ENCODE data around the gene TRH.

TRH gene, protein sequence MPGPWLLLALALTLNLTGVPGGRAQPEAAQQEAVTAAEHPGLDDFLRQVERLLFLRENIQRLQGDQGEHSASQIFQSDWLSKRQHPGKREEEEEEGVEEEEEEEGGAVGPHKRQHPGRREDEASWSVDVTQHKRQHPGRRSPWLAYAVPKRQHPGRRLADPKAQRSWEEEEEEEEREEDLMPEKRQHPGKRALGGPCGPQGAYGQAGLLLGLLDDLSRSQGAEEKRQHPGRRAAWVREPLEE

DNA sequence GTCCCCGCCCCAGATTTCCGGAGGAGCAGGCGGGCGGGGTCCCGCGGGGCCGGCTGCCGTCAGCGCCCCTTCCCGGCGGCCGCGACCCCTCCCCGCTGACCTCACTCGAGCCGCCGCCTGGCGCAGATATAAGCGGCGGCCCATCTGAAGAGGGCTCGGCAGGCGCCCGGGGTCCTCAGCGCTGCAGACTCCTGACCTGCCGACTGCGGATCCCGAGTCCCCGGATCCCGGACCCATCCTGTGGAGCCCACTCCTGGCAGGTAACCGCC is at the start of gene TRH:
Gene TRH, plus strand, starts transcription at position 157 of the 269 bp plus-strand sequence. CDS start 1,097 bp downstream, outside the sequence.
- no peak for DNase-seq (ENCODE audit: insufficient read length, low spot score)
- no peak for FAIRE-seq
- TF ChIP-seq, protein P1, sequence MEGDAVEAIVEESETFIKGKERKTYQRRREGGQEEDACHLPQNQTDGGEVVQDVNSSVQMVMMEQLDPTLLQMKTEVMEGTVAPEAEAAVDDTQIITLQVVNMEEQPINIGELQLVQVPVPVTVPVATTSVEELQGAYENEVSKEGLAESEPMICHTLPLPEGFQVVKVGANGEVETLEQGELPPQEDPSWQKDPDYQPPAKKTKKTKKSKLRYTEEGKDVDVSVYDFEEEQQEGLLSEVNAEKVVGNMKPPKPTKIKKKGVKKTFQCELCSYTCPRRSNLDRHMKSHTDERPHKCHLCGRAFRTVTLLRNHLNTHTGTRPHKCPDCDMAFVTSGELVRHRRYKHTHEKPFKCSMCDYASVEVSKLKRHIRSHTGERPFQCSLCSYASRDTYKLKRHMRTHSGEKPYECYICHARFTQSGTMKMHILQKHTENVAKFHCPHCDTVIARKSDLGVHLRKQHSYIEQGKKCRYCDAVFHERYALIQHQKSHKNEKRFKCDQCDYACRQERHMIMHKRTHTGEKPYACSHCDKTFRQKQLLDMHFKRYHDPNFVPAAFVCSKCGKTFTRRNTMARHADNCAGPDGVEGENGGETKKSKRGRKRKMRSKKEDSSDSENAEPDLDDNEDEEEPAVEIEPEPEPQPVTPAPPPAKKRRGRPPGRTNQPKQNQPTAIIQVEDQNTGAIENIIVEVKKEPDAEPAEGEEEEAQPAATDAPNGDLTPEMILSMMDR (IDR thresholded peaks at IDR 0.05; ENCODE audit: insufficient read depth, missing control alignments), result no peak

DNA sequence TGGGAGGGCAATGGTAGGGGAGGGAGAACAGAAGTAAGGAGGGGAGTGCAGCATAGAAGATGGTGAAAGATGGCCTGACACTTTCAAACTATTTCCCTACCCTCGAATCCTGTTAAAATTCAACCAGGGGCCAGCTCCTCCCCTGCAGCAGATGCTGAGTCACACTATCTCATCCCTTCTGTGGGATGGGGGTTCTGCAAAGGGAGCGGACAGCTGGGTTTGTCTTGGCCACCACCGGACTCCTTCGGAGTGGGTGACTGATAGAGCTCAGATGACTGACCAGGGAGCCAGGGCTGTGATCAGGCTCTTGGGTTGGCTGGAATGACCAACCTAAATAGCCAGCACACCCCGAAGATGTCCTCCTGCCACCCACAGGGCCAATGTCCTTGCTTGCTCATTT is 47.4 kb upstream of the TRH start:
- FAIRE-seq (no peak), DNase-seq (ENCODE audit: insufficient read length, low spot score) (no peak)
- TF ChIP-seq, protein P1 (IDR thresholded peaks at IDR 0.05; ENCODE audit: insufficient read depth, missing control alignments), result no peak

DNA sequence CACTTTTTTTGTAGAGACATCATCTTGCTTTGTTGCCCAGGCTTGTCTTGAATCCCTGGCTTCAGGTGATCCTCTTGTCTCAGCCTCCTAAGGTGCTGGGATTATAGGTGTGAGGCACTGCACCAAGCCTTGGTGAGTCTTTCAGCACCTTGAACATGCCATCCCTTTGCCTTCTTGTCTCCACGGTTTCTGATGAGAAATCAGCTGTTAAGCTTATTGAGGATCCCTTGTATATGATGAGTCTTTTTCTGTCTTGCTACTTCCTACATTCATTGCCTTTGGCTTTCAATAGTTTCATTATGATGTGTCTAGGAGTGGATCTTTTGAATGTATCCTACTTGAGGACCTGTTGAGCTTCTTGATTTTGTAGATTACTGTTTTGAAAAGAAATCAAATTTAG is 45.1 kb upstream of the TRH start:
- FAIRE-seq (no peak), DNase-seq (ENCODE audit: insufficient read length, low spot score) (no peak)
- TF ChIP-seq, protein P1 (IDR thresholded peaks at IDR 0.05; ENCODE audit: insufficient read depth, missing control alignments), result no peak

DNA sequence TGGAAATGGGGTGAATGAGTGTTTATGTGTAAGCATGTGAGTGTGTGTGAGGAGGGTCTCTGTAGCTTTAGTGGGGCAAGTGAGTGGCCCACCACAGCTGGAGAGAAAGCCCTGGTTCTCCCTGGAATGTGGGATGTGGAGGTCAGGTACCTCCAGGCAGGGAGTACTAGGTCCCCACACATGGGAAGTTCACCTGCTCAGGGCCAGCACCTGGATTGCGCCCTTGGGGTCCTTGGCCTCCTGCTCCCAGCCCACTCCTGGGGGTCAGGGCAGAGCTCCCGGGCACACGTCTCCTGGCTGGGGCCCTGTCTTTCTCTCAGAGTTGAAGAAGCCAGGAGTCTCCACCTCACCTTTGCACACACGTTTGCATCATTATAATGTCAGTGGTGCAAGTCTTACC is 41.0 kb upstream of the TRH start:
- DNase-seq (ENCODE audit: insufficient read length, low spot score) (no peak), FAIRE-seq (no peak)
- TF ChIP-seq, protein P1 (IDR thresholded peaks at IDR 0.05; ENCODE audit: insufficient read depth, missing control alignments), result no peak

DNA sequence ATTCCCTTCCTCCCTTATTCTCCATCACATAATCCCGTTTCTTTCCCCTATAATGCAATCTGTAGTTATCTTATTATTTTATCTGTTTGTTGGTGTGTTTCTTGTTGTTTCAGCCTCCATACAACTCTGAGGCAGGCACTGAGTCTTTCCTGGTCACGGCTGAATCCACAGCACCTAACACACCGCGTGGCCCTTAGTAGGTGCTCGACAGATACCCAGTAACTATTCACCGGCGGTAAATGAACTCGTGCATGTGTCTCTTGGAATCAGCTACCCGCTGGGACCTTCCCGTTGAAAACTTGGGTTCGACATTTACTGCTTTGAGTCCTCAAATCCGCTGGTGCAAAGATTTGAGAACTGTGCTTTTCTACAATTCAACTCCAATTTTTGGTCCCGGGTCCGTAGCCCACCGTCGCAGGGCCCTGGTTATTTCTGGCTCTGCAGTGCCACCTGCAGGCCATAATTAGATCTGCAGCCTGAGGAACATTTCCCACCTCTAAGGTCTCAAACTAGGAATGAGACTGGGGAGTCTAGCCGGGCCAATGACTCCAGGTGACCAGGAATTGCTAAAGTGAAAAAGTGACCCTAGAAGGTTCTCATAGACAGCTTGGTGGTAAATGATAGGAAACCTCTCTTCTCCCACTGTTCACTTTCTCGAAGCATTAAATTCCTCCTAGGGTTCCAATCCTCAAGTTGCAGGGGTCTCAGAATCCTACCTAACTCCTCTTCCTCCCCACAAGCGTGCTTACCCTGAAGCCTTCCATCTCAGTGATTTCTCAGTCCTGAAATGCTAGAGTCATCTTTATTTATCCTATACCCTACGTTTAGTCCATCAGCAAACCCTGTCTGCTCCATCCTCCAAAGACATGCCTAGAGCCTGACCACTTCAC is 40.0 kb upstream of the TRH start:
- no peak for FAIRE-seq
- TF ChIP-seq, protein P1 (IDR thresholded peaks at IDR 0.05; ENCODE audit: insufficient read depth, missing control alignments), result peak; percentile 90
- DNase-seq (ENCODE audit: insufficient read length, low spot score), result no peak

DNA sequence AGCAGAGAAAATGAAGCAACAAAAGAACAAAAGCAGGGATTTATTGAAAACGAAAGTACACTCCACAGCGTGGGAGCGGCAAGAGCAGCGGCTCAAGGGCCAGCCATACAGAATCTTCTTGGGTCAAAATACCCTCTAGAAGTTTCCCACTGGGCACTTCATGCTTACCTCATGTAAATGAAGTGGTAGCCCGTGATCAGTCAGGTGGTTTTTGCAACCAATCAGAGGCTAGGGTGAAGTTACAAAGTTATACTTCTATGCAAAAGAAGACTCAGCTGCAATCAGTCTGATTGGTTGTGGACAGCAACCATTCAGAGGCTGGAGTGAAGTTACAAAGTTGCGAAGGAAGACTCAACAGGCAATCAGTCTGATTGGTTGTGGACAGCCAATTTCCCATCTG is 37.8 kb upstream of the TRH start:
- TF ChIP-seq, protein P1 (IDR thresholded peaks at IDR 0.05; ENCODE audit: insufficient read depth, missing control alignments), result no peak
- DNase-seq (ENCODE audit: insufficient read length, low spot score) (no peak), FAIRE-seq (no peak)

DNA sequence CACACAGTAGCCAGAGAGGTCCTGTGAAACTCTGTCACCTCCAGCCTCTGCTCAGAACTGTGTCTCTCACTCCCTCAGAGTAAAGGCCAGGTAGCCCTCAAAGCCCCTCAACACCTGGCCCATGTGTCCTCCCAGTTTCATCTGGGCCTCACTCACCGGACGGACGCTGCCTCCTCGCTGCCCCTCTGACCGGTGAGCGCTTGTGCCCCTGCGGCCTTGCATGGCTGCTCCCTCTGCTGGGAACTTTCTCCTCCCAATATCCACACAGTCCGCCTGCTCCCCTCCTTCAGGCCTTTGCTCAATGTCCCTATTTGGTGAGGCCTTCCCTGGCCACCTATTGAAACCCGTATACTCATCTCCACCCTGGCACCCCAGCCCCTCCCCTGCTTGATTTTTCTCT is 36.8 kb upstream of the TRH start:
- FAIRE-seq (no peak), DNase-seq (ENCODE audit: insufficient read length, low spot score) (no peak)
- TF ChIP-seq, protein P1 (IDR thresholded peaks at IDR 0.05; ENCODE audit: insufficient read depth, missing control alignments), result no peak

Measured in D721Med (cell line).